ENCODE data around the gene MRPS15.
"Not testable (repeated sequence)": the region's sequence is repeated elsewhere in the genome, so short reads cannot be mapped to it uniquely, and the experiment has no call there.

Gene MRPS15

GRCh38 chr1:36480161-36480560 is 16.0 kb upstream of the MRPS15 start:
- Histone ChIP-seq H3K27ac (ENCODE audit: low read length) (no peak overlapping the region), H2AFZ (ENCODE audit: low read depth, low read length) (no peak overlapping the region), H3K27me3 (ENCODE audit: low read depth, low read length) (0 out of 2 replicates have a peak, but pooled peaks cover 4% of the 10 kb centered on the region), H4K20me1 (ENCODE audit: insufficient read depth, low read length) (no peaks in the 10 kb centered on the region), H3K9ac (ENCODE audit: low read length) (no peak overlapping the region), H3K4me1 (ENCODE audit: low read length) (no peaks in the 10 kb centered on the region), H3K4me2 (ENCODE audit: low read length) (no peak overlapping the region), H3K4me3 (ENCODE audit: low read length) (no peak overlapping the region), H3K9me3 (ENCODE audit: insufficient read depth, low read length) (no peaks in the 10 kb centered on the region), H3K36me3 (replicated peaks; ENCODE audit: low read depth, low read length) (no peaks in the 10 kb centered on the region), H3K79me2 (ENCODE audit: low read length) (no peaks in the 10 kb centered on the region)
- TF ChIP-seq CTCF (IDR thresholded peaks at IDR 0.05; ENCODE audit: low read depth, low read length): no peak
- TF ChIP-seq EZH2phosphoT487 (IDR thresholded peaks at IDR 0.05; ENCODE audit: low read depth): no peak

- H4K20me1 ChIP-seq (ENCODE audit: insufficient read depth, low read length): no peaks in the 10 kb centered on the region
- no peak overlapping the region for H2AFZ ChIP-seq (ENCODE audit: low read depth, low read length)
- peaks cover 3% of the 10 kb centered on the region for H3K4me1 ChIP-seq (ENCODE audit: low read length)
- H3K9ac ChIP-seq (ENCODE audit: low read length): no peak overlapping the region
- H3K4me3 ChIP-seq (ENCODE audit: low read length): no peak overlapping the region
- H3K27ac ChIP-seq (ENCODE audit: low read length): no peak overlapping the region
- H3K36me3 ChIP-seq (replicated peaks; ENCODE audit: low read depth, low read length): no peaks in the 10 kb centered on the region
- H3K79me2 ChIP-seq (ENCODE audit: low read length): no peaks in the 10 kb centered on the region
- H3K4me2 ChIP-seq (ENCODE audit: low read length): no peak overlapping the region
- H3K9me3 ChIP-seq (ENCODE audit: insufficient read depth, low read length): no peaks in the 10 kb centered on the region
- TF ChIP-seq CTCF (IDR thresholded peaks at IDR 0.05; ENCODE audit: low read depth, low read length) (no peak), EZH2phosphoT487 (IDR thresholded peaks at IDR 0.05; ENCODE audit: low read depth) (no peak)
- 0 out of 2 replicates have a peak, but pooled peaks cover 4% of the 10 kb centered on the region for H3K27me3 ChIP-seq (ENCODE audit: low read depth, low read length)
Observed at GRCh38 chr1:36479505-36480051, 15.4 kb upstream of the MRPS15 start.

- H3K27me3 ChIP-seq (ENCODE audit: low read depth, low read length); H3K9me3 ChIP-seq (ENCODE audit: insufficient read depth, low read length); H3K4me3 ChIP-seq (ENCODE audit: low read length); H3K4me2 ChIP-seq (ENCODE audit: low read length); H2AFZ ChIP-seq (ENCODE audit: low read depth, low read length); H3K9ac ChIP-seq (ENCODE audit: low read length); H3K36me3 ChIP-seq (replicated peaks; ENCODE audit: low read depth, low read length); H4K20me1 ChIP-seq (ENCODE audit: insufficient read depth, low read length); H3K79me2 ChIP-seq (ENCODE audit: low read length); H3K27ac ChIP-seq (ENCODE audit: low read length): not testable (repeated sequence)
- H3K4me1 ChIP-seq (ENCODE audit: low read length): peaks cover 14% of the 10 kb centered on the region
Observed at GRCh38 chr1:36477615-36478014, 13.4 kb upstream of the MRPS15 start.

GRCh38 chr1:36476945-36477344 is 12.8 kb upstream of the MRPS15 start:
- TF ChIP-seq EZH2phosphoT487 (IDR thresholded peaks at IDR 0.05; ENCODE audit: low read depth) (no peak), CTCF (IDR thresholded peaks at IDR 0.05; ENCODE audit: low read depth, low read length) (no peak)
- Histone ChIP-seq H2AFZ (ENCODE audit: low read depth, low read length) (no peak overlapping the region), H3K9ac (ENCODE audit: low read length) (no peak overlapping the region), H3K36me3 (replicated peaks; ENCODE audit: low read depth, low read length) (no peaks in the 10 kb centered on the region), H4K20me1 (ENCODE audit: insufficient read depth, low read length) (no peaks in the 10 kb centered on the region), H3K9me3 (ENCODE audit: insufficient read depth, low read length) (no peaks in the 10 kb centered on the region), H3K4me1 (ENCODE audit: low read length) (peaks cover 14% of the 10 kb centered on the region), H3K4me3 (ENCODE audit: low read length) (no peak overlapping the region), H3K27ac (ENCODE audit: low read length) (no peak overlapping the region), H3K27me3 (ENCODE audit: low read depth, low read length) (0 out of 2 replicates have a peak, but pooled peaks cover 4% of the 10 kb centered on the region), H3K4me2 (ENCODE audit: low read length) (no peak overlapping the region), H3K79me2 (ENCODE audit: low read length) (no peaks in the 10 kb centered on the region)
